Fibroblast of lung (primary cell): ENCODE results near the gene APMAP. TPM values are rescaled to one million over a fixed set of nuclear protein-coding genes. Genes with fewer than 3 reads are reported as not detected.

Source experiments
- DNase-seq, 2 donors: peaks; one replicate each; pipeline versions ENCODE4 v3.0.0 to v3.0.0-alpha.2; 2010; ENCODE audit warnings: low read depth in 2 of 2
- H2AFZ ChIP-seq: 2 replicates; pipeline ENCODE4 v1.5.1; 2012; ENCODE audit warnings: low read length, control low read depth, inconsistent platforms
- H3K27ac ChIP-seq: 2 replicates; pipeline ENCODE4 v1.5.1; 2011; ENCODE audit warnings: low read length, control low read depth; ENCODE audit not compliant: insufficient read depth
- H3K27me3 ChIP-seq: 2 replicates; pipeline ENCODE4 v1.5.1; 2011; ENCODE audit warnings: mild to moderate bottlenecking, low read length; ENCODE audit not compliant: control insufficient read depth, insufficient read depth
- H3K36me3 ChIP-seq: 2 replicates; pipeline ENCODE4 v1.5.1; 2011; ENCODE audit warnings: low read length; ENCODE audit not compliant: control insufficient read depth, insufficient read depth
- H3K4me1 ChIP-seq: 2 replicates; pipeline ENCODE4 v1.5.1; 2011; ENCODE audit warnings: low read length; ENCODE audit not compliant: control insufficient read depth, insufficient read depth; ENCODE audit errors: extremely low read depth
- H3K4me2 ChIP-seq: 2 replicates; pipeline ENCODE4 v1.5.1; 2011; ENCODE audit warnings: low read length, control low read depth; ENCODE audit not compliant: insufficient read depth; ENCODE audit errors: extremely low read depth
- H3K4me3 ChIP-seq, 4 experiments: fragments of 200-600 bp in 1 of 4; sonication (generic) in 1 of 4; replicated peaks in 1 of 4; 2 replicates each; pipeline ENCODE4 v1.5.1; 2011 to 2016; ENCODE audit warnings: low read length in 4 of 4, low read depth in 3 of 4, mild to moderate bottlenecking in 3 of 4, control low read depth in 2 of 4, inconsistent platforms in 1 of 4, mixed read lengths in 1 of 4; ENCODE audit not compliant: insufficient read depth in 1 of 4; ENCODE audit errors: control extremely low read depth in 1 of 4
- H3K79me2 ChIP-seq: 2 replicates; pipeline ENCODE4 v1.5.1; 2012; ENCODE audit warnings: mild to moderate bottlenecking, low read length, inconsistent platforms; ENCODE audit not compliant: control insufficient read depth, insufficient read depth
- H3K9ac ChIP-seq: 2 replicates; pipeline ENCODE4 v1.5.1; 2011; ENCODE audit warnings: mild to moderate bottlenecking, low read length, control low read depth; ENCODE audit not compliant: insufficient read depth
- H3K9me3 ChIP-seq: 2 replicates; pipeline ENCODE4 v1.5.1; 2012; ENCODE audit warnings: low read depth, low read length; ENCODE audit not compliant: control insufficient read depth, insufficient read depth
- H4K20me1 ChIP-seq: 2 replicates; pipeline ENCODE4 v1.5.1; 2011; ENCODE audit warnings: low read length; ENCODE audit not compliant: control insufficient read depth, insufficient read depth; ENCODE audit errors: extremely low read depth
- CTCF ChIP-seq, 2 donors: IDR thresholded peaks in 1 of 2; conservative IDR thresholded peaks in 1 of 2; 1 replicate in 1 of 2; 2 replicates in 1 of 2; pipeline ENCODE4 v1.5.1; 2011 to 2012; ENCODE audit warnings: low read length in 2 of 2, control low read depth in 1 of 2, inconsistent platforms in 1 of 2, low read depth in 1 of 2, mild to moderate bottlenecking in 1 of 2
- EZH2 ChIP-seq: IDR thresholded peaks from 2 replicates; pipeline ENCODE4 v1.5.1; 2012; ENCODE audit warnings: low read length, control low read depth, mild to moderate bottlenecking; ENCODE audit errors: missing control alignments
- polyA plus RNA-seq, 2 donors: library from polyadenylated mRNA; depleted of rRNA in 1 of 2; stranded (reverse) in 1 of 2; unstranded in 1 of 2; fragments of >200 nt; gene quantifications; 2 replicates each; pipeline ENCODE4 v1.2.1, GENCODE V29; 2011 to 2012; ENCODE audit warnings: missing spikeins in 1 of 2
- total RNA-seq: library from RNA; depleted of rRNA; stranded (reverse); fragments of >200 nt; gene quantifications from 2 replicates; pipeline ENCODE4 v1.2.1, GENCODE V29; 2014

The APMAP gene
- total and polyA plus RNA-seq, 2 donors (not counting 1 experiment from before 2014, with no cell fraction given): 72.5 to 104 TPM

GRCh38 chr20:25022680-25023079, 30.1 kb upstream of the APMAP start:
- peaks cover 3% of the 10 kb centered on the region for H3K27me3 ChIP-seq
- no peak overlapping the region for H3K9ac ChIP-seq
- H3K79me2 ChIP-seq: no peaks in the 10 kb centered on the region
- no peaks in the 10 kb centered on the region for H3K4me1 ChIP-seq
- no peak overlapping the region for H3K4me2 ChIP-seq
- no peak overlapping the region for H3K4me3 ChIP-seq
- H4K20me1 ChIP-seq: no peaks in the 10 kb centered on the region
- no peaks in the 10 kb centered on the region for H3K9me3 ChIP-seq
- no peak overlapping the region for H3K27ac ChIP-seq
- TF ChIP-seq EZH2 (no peak), CTCF (conservative IDR thresholded peaks at IDR 0.05 in 1 of 2, IDR thresholded peaks at IDR 0.05 in 1 of 2; ENCODE audit: low read depth in 1 of 2, low read length in 2 of 2) (no peak)
- H3K36me3 ChIP-seq: no peaks in the 10 kb centered on the region
- H2AFZ ChIP-seq: no peak overlapping the region
- no peak for DNase-seq

- Histone ChIP-seq H3K27me3 (no peaks in the 10 kb centered on the region), H3K4me2 (no peak overlapping the region), H3K79me2 (no peaks in the 10 kb centered on the region), H3K4me3 (no peak overlapping the region), H3K4me1 (no peaks in the 10 kb centered on the region), H3K27ac (no peak overlapping the region), H3K9ac (no peak overlapping the region), H4K20me1 (no peaks in the 10 kb centered on the region), H2AFZ (no peak overlapping the region), H3K9me3 (no peaks in the 10 kb centered on the region), H3K36me3 (no peaks in the 10 kb centered on the region)
- TF ChIP-seq EZH2: no peak
- no peak for TF ChIP-seq CTCF (conservative IDR thresholded peaks at IDR 0.05 in 1 of 2, IDR thresholded peaks at IDR 0.05 in 1 of 2; ENCODE audit: low read depth in 1 of 2, low read length in 2 of 2)
- DNase-seq: no peak
Observed at GRCh38 chr20:25021336-25021735, 28.8 kb upstream of the APMAP start.

GRCh38 chr20:25020901-25021301, 28.4 kb upstream of the APMAP start:
- Histone ChIP-seq H3K9me3 (no peaks in the 10 kb centered on the region), H2AFZ (no peak overlapping the region), H3K27ac (no peak overlapping the region), H3K4me3 (no peak overlapping the region), H3K4me1 (no peaks in the 10 kb centered on the region), H3K36me3 (no peaks in the 10 kb centered on the region), H3K9ac (no peak overlapping the region), H4K20me1 (no peaks in the 10 kb centered on the region), H3K79me2 (no peaks in the 10 kb centered on the region), H3K27me3 (no peaks in the 10 kb centered on the region), H3K4me2 (no peak overlapping the region)
- TF ChIP-seq EZH2 (no peak), CTCF (conservative IDR thresholded peaks at IDR 0.05 in 1 of 2, IDR thresholded peaks at IDR 0.05 in 1 of 2; ENCODE audit: low read depth in 1 of 2, low read length in 2 of 2) (no peak)
- DNase-seq: no peak
